Spleen (tissue), 11 donors: ENCODE data around the gene CHD5. TPM values are rescaled to one million over a fixed set of nuclear protein-coding genes. Genes with fewer than 3 reads are reported as not detected.

Experiments
- DNase-seq: peaks from one replicate; pipeline ENCODE4 v3.0.0-alpha.2; 2020
- H3K27ac ChIP-seq, 8 donors: fragments of 200-600 bp; sonication (generic) in 7 of 8; 1 replicate in 4 of 8; 2 replicates in 4 of 8; pipeline versions ENCODE4 v1.5.0 to v1.8.0; 2016 to 2021; ENCODE audit warnings: inconsistent platforms in 4 of 8, mild to moderate bottlenecking in 4 of 8, moderate library complexity in 1 of 8
- H3K27me3 ChIP-seq, 7 donors: fragments of 200-600 bp; sonication (generic) in 6 of 7; replicated peaks in 1 of 7; 1 replicate in 4 of 7; 2 replicates in 3 of 7; pipeline versions ENCODE4 v1.5.0 to v1.8.0; 2016 to 2021; ENCODE audit warnings: inconsistent platforms in 3 of 7, mild to moderate bottlenecking in 1 of 7
- H3K36me3 ChIP-seq, 6 donors: fragments of 200-600 bp; sonication (generic) in 5 of 6; 1 replicate in 4 of 6; 2 replicates in 2 of 6; pipeline versions ENCODE4 v1.5.0 to v1.8.0; 2016 to 2021; ENCODE audit warnings: inconsistent platforms in 2 of 6
- H3K4me1 ChIP-seq, 6 donors: fragments of 200-600 bp; sonication (generic) in 5 of 6; 1 replicate in 3 of 6; 2 replicates in 3 of 6; pipeline versions ENCODE4 v1.5.0 to v1.8.0; 2016 to 2021; ENCODE audit warnings: inconsistent platforms in 3 of 6
- H3K4me3 ChIP-seq, 8 donors: fragments of 200-600 bp; sonication (generic) in 7 of 8; 1 replicate in 4 of 8; 2 replicates in 4 of 8; pipeline versions ENCODE4 v1.5.0 to v1.8.0; 2016 to 2021; ENCODE audit warnings: inconsistent platforms in 4 of 8, mild to moderate bottlenecking in 4 of 8, moderate library complexity in 2 of 8
- H3K9me3 ChIP-seq, 8 donors: fragments of 200-600 bp; sonication (generic) in 7 of 8; 1 replicate in 4 of 8; 2 replicates in 4 of 8; pipeline versions ENCODE4 v1.5.0 to v1.8.0; 2016 to 2021; ENCODE audit warnings: inconsistent platforms in 4 of 8
- CTCF ChIP-seq, 11 experiments: fragments of 200-600 bp in 7 of 11; fragments of 450-650 bp in 4 of 11; sonication (generic) in 4 of 11; IDR thresholded peaks in 8 of 11; conservative IDR thresholded peaks in 3 of 11; 1 replicate in 7 of 11; 2 replicates in 4 of 11; pipeline versions ENCODE4 v1.4.0 to v1.8.0; 2016 to 2021; ENCODE audit warnings: antibody characterized with exemption in 11 of 11, inconsistent platforms in 4 of 11, mild to moderate bottlenecking in 1 of 11
- POLR2A ChIP-seq, 3 donors: fragments of 450-650 bp; IDR thresholded peaks; one replicate each; pipeline ENCODE4 v1.5.1; 2017; ENCODE audit warnings: antibody characterized with exemption in 3 of 3, mild to moderate bottlenecking in 1 of 3
- POLR2AphosphoS5 ChIP-seq, 3 donors: sonication (generic); formaldehyde crosslinking; IDR thresholded peaks; one replicate each; pipeline ENCODE4 v1.5.1; 2017; ENCODE audit warnings: antibody characterized with exemption in 3 of 3
- WGBS, 5 donors: extraction: QIAGEN DNeasy Blood & Tissue Kit in 3 of 5; methylation state at CpG; one replicate each; pipeline versions ENCODE4 v1.1.5 to v1.1.7; 2013 to 2018; 5-methylcytosine and 5-hydroxymethylcytosine counted together
- intact Hi-C: fragments of 100-400 bp; cut with DNase I; formaldehyde crosslinking; loops from one replicate; pipeline ENCODE4 v1.15.0; 2023; ENCODE audit warnings: low total_unique reads
- polyA plus RNA-seq, 3 donors: library from polyadenylated mRNA; stranded (reverse); fragments of 200-250 nt; gene quantifications; one replicate each; pipeline ENCODE4 v1.2.1, GENCODE V29; 2013
- total RNA-seq, 7 donors: library from RNA; depleted of rRNA in 3 of 7; stranded (reverse); fragments of >200 nt in 3 of 7; fragmentation: NEBNext Ultra II Directional in 4 of 7; extraction: Animal tissue kit (Norgen Biotek cat#: 25700) in 4 of 7; gene quantifications; one replicate each; pipeline versions ENCODE4 v1.1.0 to v1.2.1, GENCODE V29; 2016 to 2021
- donor health status: healthy with polysubstance abuse.
- donor health status: DM: no; HTN: no; CAD: no; lungs with moderate emphysema.
- donor health status: DM: no; HTN: no; CAD: no.
- donor health status: Bipolar disorder and iron deficiency.
- donor health status: healthy.
- donor health status: DM: no; HTN: no; CAD: no.
- donor health status: DM: yes; HTN: yes; CAD: no.

Gene CHD5
- total and polyA plus RNA-seq, 10 donors: 0.04 to 0.44 (median 0.13) TPM

GRCh38 chr1:6218375-6219164, 38.4 kb upstream of the CHD5 start:
- no peak for DNase-seq
- H3K4me1 ChIP-seq: peaks cover 0 to 14% (median 1%) of the 10 kb centered on the region in 6 donors
- H3K36me3 ChIP-seq: peaks cover 0 to 36% (median 11%) of the 10 kb centered on the region in 6 donors
- no peaks in the 10 kb centered on the region for H3K27me3 ChIP-seq
- H3K27ac ChIP-seq: no peak overlapping the region
- no peaks in the 10 kb centered on the region for H3K9me3 ChIP-seq
- WGBS, 5 donors: 86 to 92% (median 87%) methylated on average over 16 of the region's 16 CpGs
- TF ChIP-seq CTCF (IDR thresholded peaks at IDR 0.05 in 8 of 11, conservative IDR thresholded peaks at IDR 0.05 in 3 of 11) (no peak), POLR2AphosphoS5 (IDR thresholded peaks at IDR 0.05) (no peak), POLR2A (IDR thresholded peaks at IDR 0.05) (no peak)
- H3K4me3 ChIP-seq: no peak overlapping the region
- intact Hi-C loops: no loop called here

GRCh38 chr1:6212193-6212959, 32.3 kb upstream of the CHD5 start:
- Histone ChIP-seq H3K27me3 (peaks cover 0 to 47% (median 15%) of the 10 kb centered on the region in 7 donors), H3K27ac (no peak overlapping the region), H3K9me3 (no peaks in the 10 kb centered on the region), H3K4me3 (no peak overlapping the region), H3K36me3 (no peaks in the 10 kb centered on the region), H3K4me1 (peaks cover 13 to 38% (median 18%) of the 10 kb centered on the region in 6 donors)
- intact Hi-C loops: no loop called here
- no peak for TF ChIP-seq POLR2AphosphoS5 (IDR thresholded peaks at IDR 0.05)
- TF ChIP-seq POLR2A (IDR thresholded peaks at IDR 0.05): no peak
- no peak for TF ChIP-seq CTCF (IDR thresholded peaks at IDR 0.05 in 8 of 11, conservative IDR thresholded peaks at IDR 0.05 in 3 of 11)
- no peak for DNase-seq
- WGBS, 5 donors: 59 to 66% (median 62%) methylated on average over 15 to 20 of the region's 20 CpGs

- H3K36me3 ChIP-seq: no peaks in the 10 kb centered on the region
- 75 to 96% (median 90%) methylated on average over 3 to 16 of the region's 16 CpGs for WGBS, 5 donors
- no peaks in the 10 kb centered on the region for H3K9me3 ChIP-seq
- TF ChIP-seq CTCF (IDR thresholded peaks at IDR 0.05 in 8 of 11, conservative IDR thresholded peaks at IDR 0.05 in 3 of 11): no peak
- TF ChIP-seq POLR2A (IDR thresholded peaks at IDR 0.05): no peak
- TF ChIP-seq POLR2AphosphoS5 (IDR thresholded peaks at IDR 0.05): no peak
- H3K27me3 ChIP-seq: peaks cover 0 to 53% (median 22%) of the 10 kb centered on the region in 7 donors
- DNase-seq: no peak
- no peak overlapping the region for H3K27ac ChIP-seq
- intact Hi-C loops: no loop called here
- no peak overlapping the region for H3K4me3 ChIP-seq
- H3K4me1 ChIP-seq: peaks cover 13 to 45% (median 21%) of the 10 kb centered on the region in 6 donors
These were observed 31.6 kb upstream of the CHD5 start for GRCh38 chr1:6211731-6212130.
